Measurements from ENCODE around the gene CCN2. TPM values are rescaled to one million over a fixed set of nuclear protein-coding genes. Genes with fewer than 3 reads are reported as not detected.

The CCN2 gene
- total and polyA plus RNA-seq, 2 of the 8 experiments (the other 6 are each of a cell fraction or from before 2014, with no cell fraction given) = 25.0 to 107 TPM

DNA sequence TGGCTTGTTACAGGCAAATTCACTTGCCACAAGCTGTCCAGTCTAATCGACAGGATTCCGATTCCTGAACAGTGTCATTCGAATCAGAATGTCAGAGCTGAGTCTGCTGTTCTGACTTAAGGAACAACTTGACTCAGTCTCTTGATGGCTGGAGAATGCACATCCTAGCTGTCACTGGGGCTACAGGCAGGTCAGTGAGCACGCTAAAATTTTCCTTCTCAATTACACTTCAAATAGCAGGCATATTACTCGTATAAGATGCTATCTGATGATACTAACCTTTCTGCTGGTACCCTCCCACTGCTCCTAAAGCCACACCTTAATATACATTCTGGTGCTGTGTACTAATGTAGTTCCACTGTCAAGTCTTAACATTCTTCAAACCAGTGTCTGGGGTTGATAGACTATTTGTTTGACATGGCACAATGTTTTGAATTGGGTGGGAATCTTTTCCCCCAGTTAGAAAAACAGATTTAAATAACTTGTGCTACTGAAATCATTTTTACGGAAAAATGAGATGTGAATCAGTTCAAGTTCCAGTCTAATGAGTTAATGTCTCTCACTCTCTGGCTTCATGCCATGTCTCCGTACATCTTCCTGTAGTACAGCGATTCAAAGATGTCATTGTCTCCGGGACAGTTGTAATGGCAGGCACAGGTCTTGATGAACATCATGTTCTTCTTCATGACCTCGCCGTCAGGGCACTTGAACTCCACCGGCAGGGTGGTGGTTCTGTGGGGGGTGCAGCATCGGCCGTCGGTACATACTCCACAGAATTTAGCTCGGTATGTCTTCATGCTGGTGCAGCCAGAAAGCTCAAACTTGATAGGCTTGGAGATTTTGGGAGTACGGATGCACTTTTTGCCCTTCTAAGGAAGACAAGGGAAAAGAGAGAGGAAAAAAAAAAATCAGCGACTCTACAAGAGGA lies 2.2 kb downstream of the CCN2 start (continued):
- TF ChIP-seq TAF7 (optimal IDR thresholded peaks at IDR 0.05; ENCODE audit: borderline replicate concordance, low read depth, low read length) = peak; percentile 91
- no peak for TF ChIP-seq PHF8 (conservative IDR thresholded peaks at IDR 0.05; ENCODE audit: low read depth, low read length)
- no peak for TF ChIP-seq TEAD4 (IDR thresholded peaks at IDR 0.05; ENCODE audit: low read depth, low read length)
- TF ChIP-seq POU5F1 (IDR thresholded peaks at IDR 0.05; ENCODE audit: low read depth, low read length) = peak; percentile 44; the same call in 1 of the 2 replicates
- TF ChIP-seq SIX5 (IDR thresholded peaks at IDR 0.05; ENCODE audit: low read depth, low read length) = no peak
- no peak for TF ChIP-seq BCL11A (IDR thresholded peaks at IDR 0.05; ENCODE audit: low read depth in 2 of 2, low read length in 2 of 2)
- peak; percentile 4; the same call in 1 of the 2 replicates for TF ChIP-seq USF2 (IDR thresholded peaks at IDR 0.05; ENCODE audit: low read length)
- no peak for TF ChIP-seq JUND (IDR thresholded peaks at IDR 0.05; ENCODE audit: low read length)
- TF ChIP-seq RAD21 (IDR thresholded peaks at IDR 0.05 in 1 of 2, conservative IDR thresholded peaks at IDR 0.05 in 1 of 2; ENCODE audit: low read depth in 2 of 2, low read length in 2 of 2) = no peak
- TF ChIP-seq CTBP2 (IDR thresholded peaks at IDR 0.05; ENCODE audit: borderline replicate concordance, insufficient read depth, insufficient read length, low read length) = no peak
- TF ChIP-seq ATF2 (IDR thresholded peaks at IDR 0.05; ENCODE audit: low read length) = peak; percentile 61
- TF ChIP-seq KDM1A (IDR thresholded peaks at IDR 0.05; ENCODE audit: borderline replicate concordance, low read length) = no peak
- peak; percentile 72 for TF ChIP-seq SIRT6 (IDR thresholded peaks at IDR 0.05; ENCODE audit: low read length)
- TF ChIP-seq E2F6 (IDR thresholded peaks at IDR 0.05) = no peak
- TF ChIP-seq, protein P1, sequence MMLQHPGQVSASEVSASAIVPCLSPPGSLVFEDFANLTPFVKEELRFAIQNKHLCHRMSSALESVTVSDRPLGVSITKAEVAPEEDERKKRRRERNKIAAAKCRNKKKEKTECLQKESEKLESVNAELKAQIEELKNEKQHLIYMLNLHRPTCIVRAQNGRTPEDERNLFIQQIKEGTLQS (IDR thresholded peaks at IDR 0.05; ENCODE audit: insufficient read depth, low read depth, low read length) = no peak
- peak; percentile 58 to 89 for TF ChIP-seq POLR2A (IDR thresholded peaks at IDR 0.05; ENCODE audit: control extremely low read depth in 1 of 2, low read depth in 2 of 2, low read length in 2 of 2)
- TF ChIP-seq HDAC2 (IDR thresholded peaks at IDR 0.05; ENCODE audit: borderline replicate concordance in 1 of 2, low read depth in 2 of 2, low read length in 2 of 2) = no peak
- no peak for TF ChIP-seq MAFK (IDR thresholded peaks at IDR 0.05; ENCODE audit: low read depth, low read length)
